Small intestine (tissue), 4 donors: ENCODE measurements around the gene CACUL1. TPM values are rescaled to one million over a fixed set of nuclear protein-coding genes. Genes with fewer than 3 reads are reported as not detected.

ENCODE experiments used
- polyA plus RNA-seq, 4 donors: library from polyadenylated mRNA; stranded (reverse) in 3 of 4; unstranded in 1 of 4; fragments of 200-250 nt in 3 of 4; fragments of 120-200 nt in 1 of 4; gene quantifications; one replicate each; pipeline versions ENCODE4 v1.2.1 to v1.2.3, GENCODE V29; 2013
- donor health status: healthy with polysubstance abuse.
- donor health status: Bipolar disorder and iron deficiency.
- donor health status: healthy.

CACUL1 gene
- polyA plus RNA-seq, 4 donors: 3.5 to 27.1 (median 6.7) TPM

Other genes starting within 250 kb of the CACUL1 start
- gene PRLHR, start 159.3 kb downstream of the CACUL1 start, polyA plus RNA-seq: under 1 TPM in 2 of 4 donors, not detected in 2; 0.03 to 0.15 TPM